Uterus (tissue), 4 donors: ENCODE data around the gene C19orf33. TPM values are rescaled to one million over a fixed set of nuclear protein-coding genes. Genes with fewer than 3 reads are reported as not detected.

Experiments
- DNase-seq, 2 donors: peaks; one replicate each; pipeline ENCODE4 v3.0.0-alpha.2; 2019 to 2020
- H3K27ac ChIP-seq, 2 donors: fragments of 200-600 bp; sonication (generic); 1 replicate in 1 of 2; 2 replicates in 1 of 2; pipeline ENCODE4 v1.5.1; 2016 to 2018
- H3K27me3 ChIP-seq, 2 donors: fragments of 200-600 bp; sonication (generic); one replicate each; pipeline ENCODE4 v1.5.1; 2018 to 2019; ENCODE audit warnings: control low read depth in 1 of 2
- H3K36me3 ChIP-seq, 2 donors: fragments of 200-600 bp; sonication (generic); one replicate each; pipeline ENCODE4 v1.5.1; 2019; ENCODE audit warnings: control low read depth in 1 of 2
- H3K4me1 ChIP-seq, 2 donors: fragments of 200-600 bp; sonication (generic); one replicate each; pipeline ENCODE4 v1.5.1; 2018 to 2019; ENCODE audit warnings: control low read depth in 1 of 2
- H3K4me3 ChIP-seq, 2 donors: fragments of 200-600 bp; sonication (generic); 1 replicate in 1 of 2; 2 replicates in 1 of 2; pipeline ENCODE4 v1.5.1; 2018 to 2019; ENCODE audit warnings: mild to moderate bottlenecking in 1 of 2
- H3K9me3 ChIP-seq, 2 donors: fragments of 200-600 bp; sonication (generic); one replicate each; pipeline ENCODE4 v1.5.1; 2019; ENCODE audit warnings: control low read depth in 1 of 2
- CTCF ChIP-seq, 4 experiments: fragments of 200-600 bp in 2 of 4; fragments of 450-650 bp in 2 of 4; sonication (generic) in 2 of 4; IDR thresholded peaks; one replicate each; pipeline ENCODE4 v1.5.1; 2016 to 2019; ENCODE audit warnings: antibody characterized with exemption in 4 of 4, mild to moderate bottlenecking in 2 of 4, moderate library complexity in 1 of 4
- POLR2A ChIP-seq, 2 donors: fragments of 450-650 bp; IDR thresholded peaks; one replicate each; pipeline ENCODE4 v1.6.1; 2016; ENCODE audit warnings: antibody characterized with exemption in 2 of 2, mild to moderate bottlenecking in 1 of 2, moderate library complexity in 1 of 2
- intact Hi-C: fragments of 100-400 bp; cut with DNase I; formaldehyde crosslinking; loops from one replicate; pipeline ENCODE4 v1.15.1; 2023; ENCODE audit warnings: low total_unique reads
- total RNA-seq, 4 donors: library from RNA; depleted of rRNA in 3 of 4; stranded (reverse); fragments of >200 nt in 3 of 4; gene quantifications; one replicate each; pipeline versions ENCODE4 v1.1.0 to v1.2.4, GENCODE V29; 2014 to 2023
- donor health status: DM: yes; HTN: yes; CAD: no.

The C19orf33 gene
- total RNA-seq, 4 donors from 2014 or later: 2.9 to 15.3 (median 4.1) TPM; not detected in 1

GRCh38 chr19:38264486-38265212 lies 39.4 kb upstream of the C19orf33 start, which contains the start of gene SPINT2:
SPINT2 (plus strand) TSS chr19:38264573; CDS start chr19:38264893, 320 bp downstream.
- Histone ChIP-seq H3K9me3 (no peaks in the 10 kb centered on the region), H3K27me3 (no peaks in the 10 kb centered on the region), H3K27ac (peak within 1 kb of the TSS in 1 of 2 donors; percentile 61), H3K4me3 (peak within 1 kb of the TSS; percentile 16 to 53), H3K4me1 (no peaks in the 10 kb centered on the region), H3K36me3 (no peaks in the 10 kb centered on the region)
- peak in 1 of 2 donors; percentile 75 for TF ChIP-seq POLR2A (IDR thresholded peaks at IDR 0.05)
- no peak for TF ChIP-seq CTCF (IDR thresholded peaks at IDR 0.05)
- intact Hi-C loops: no loop called here
- DNase-seq: no peak

- H3K4me1 ChIP-seq: no peaks in the 10 kb centered on the region
- no peak for DNase-seq
These were observed 38.7 kb upstream of the C19orf33 start for GRCh38 chr19:38265213-38265861.

GRCh38 chr19:38265921-38266429 lies 38.1 kb upstream of the C19orf33 start:
- intact Hi-C loops: no loop called here
- DNase-seq: no peak
- no peak overlapping the region for H3K27ac ChIP-seq

More at GRCh38 chr19:38265213-38265861, 38.7 kb upstream of the C19orf33 start:
- intact Hi-C loops: no loop called here
- peak overlapping the region in 1 of 2 donors; percentile 53 for H3K4me3 ChIP-seq
- no peaks in the 10 kb centered on the region for H3K27me3 ChIP-seq
- no peaks in the 10 kb centered on the region for H3K9me3 ChIP-seq
- no peaks in the 10 kb centered on the region for H3K36me3 ChIP-seq
- H3K27ac ChIP-seq: no peak overlapping the region
- no peak for TF ChIP-seq POLR2A (IDR thresholded peaks at IDR 0.05)
- no peak for TF ChIP-seq CTCF (IDR thresholded peaks at IDR 0.05)

GRCh38 chr19:38266981-38267597 lies 37.0 kb upstream of the C19orf33 start:
- no peaks in the 10 kb centered on the region for H3K9me3 ChIP-seq
- DNase-seq: no peak
- no peaks in the 10 kb centered on the region for H3K27me3 ChIP-seq
- H3K27ac ChIP-seq: no peak overlapping the region
- H3K36me3 ChIP-seq: no peaks in the 10 kb centered on the region
- H3K4me1 ChIP-seq: no peaks in the 10 kb centered on the region
- no peak overlapping the region for H3K4me3 ChIP-seq
- intact Hi-C loops: no loop called here
- TF ChIP-seq POLR2A (IDR thresholded peaks at IDR 0.05): no peak
- TF ChIP-seq CTCF (IDR thresholded peaks at IDR 0.05): no peak

More at GRCh38 chr19:38265921-38266429, 38.1 kb upstream of the C19orf33 start:
- TF ChIP-seq CTCF (IDR thresholded peaks at IDR 0.05) (no peak), POLR2A (IDR thresholded peaks at IDR 0.05) (no peak)
- no peak overlapping the region for H3K4me3 ChIP-seq
- H3K36me3 ChIP-seq: no peaks in the 10 kb centered on the region
- H3K27me3 ChIP-seq: no peaks in the 10 kb centered on the region
- H3K4me1 ChIP-seq: no peaks in the 10 kb centered on the region
- H3K9me3 ChIP-seq: no peaks in the 10 kb centered on the region
